Measurements from ENCODE around the gene PCDHGB7.
"Not testable (repeated sequence)": the region's sequence is repeated elsewhere in the genome, so short reads cannot be mapped to it uniquely, and the experiment has no call there.

Gene PCDHGB7

GRCh38 chr5:141413540-141414069 lies 3.9 kb upstream of the PCDHGB7 start:
- no peak for DNase-seq (ENCODE audit: low spot score)
- no peak for TF ChIP-seq CTCF (IDR thresholded peaks at IDR 0.05; ENCODE audit: extremely low read depth, missing control alignments)

GRCh38 chr5:141414548-141415274 lies 2.8 kb upstream of the PCDHGB7 start:
- DNase-seq (ENCODE audit: low spot score): not testable (repeated sequence)

GRCh38 chr5:141415275-141415618 lies 2.2 kb upstream of the PCDHGB7 start:
- not testable (repeated sequence) for DNase-seq (ENCODE audit: low spot score)

- DNase-seq (ENCODE audit: low spot score): no peak
- TF ChIP-seq CTCF (IDR thresholded peaks at IDR 0.05; ENCODE audit: extremely low read depth, missing control alignments): no peak
Measured at GRCh38 chr5:141419074-141419880, 1.8 kb downstream of the PCDHGB7 start.

GRCh38 chr5:141420855-141421488 lies 3.5 kb downstream of the PCDHGB7 start, which contains the start of gene PCDHGA11:
TSS of gene PCDHGA11 (plus strand) at chr5:141421051. CDS start at chr5:141421228, 177 bp downstream.
- DNase-seq (ENCODE audit: low spot score): peak; percentile 72
- peak; percentile 56 for TF ChIP-seq CTCF (IDR thresholded peaks at IDR 0.05; ENCODE audit: extremely low read depth, missing control alignments)

GRCh38 chr5:141421489-141421855 lies 4.0 kb downstream of the PCDHGB7 start:
- DNase-seq (ENCODE audit: low spot score): no peak
- TF ChIP-seq CTCF (IDR thresholded peaks at IDR 0.05; ENCODE audit: extremely low read depth, missing control alignments): no peak

- DNase-seq (ENCODE audit: low spot score): no peak
- no peak for TF ChIP-seq CTCF (IDR thresholded peaks at IDR 0.05; ENCODE audit: extremely low read depth, missing control alignments)
Measured at GRCh38 chr5:141422742-141423291, 5.3 kb downstream of the PCDHGB7 start.
